ENCODE measurements around the gene PCBP3. TPM values are rescaled to one million over a fixed set of nuclear protein-coding genes. Genes with fewer than 3 reads are reported as not detected.

Gene PCBP3
- total RNA-seq, 1 donor from 2014 or later, result 3.8 TPM

GRCh38 chr21:45930792-45931191 lies 287.3 kb downstream of the PCBP3 start:
- H3K36me3 ChIP-seq, result no peaks in the 10 kb centered on the region
- intact Hi-C loops (cut with DNase I), result no loop called here
- ATAC-seq, result no peak
- no peaks in the 10 kb centered on the region for H3K27me3 ChIP-seq
- H3K4me1 ChIP-seq, result no peaks in the 10 kb centered on the region
- H3K9me3 ChIP-seq, result no peaks in the 10 kb centered on the region
- DNase-seq, result no peak
- TF ChIP-seq, protein P1, sequence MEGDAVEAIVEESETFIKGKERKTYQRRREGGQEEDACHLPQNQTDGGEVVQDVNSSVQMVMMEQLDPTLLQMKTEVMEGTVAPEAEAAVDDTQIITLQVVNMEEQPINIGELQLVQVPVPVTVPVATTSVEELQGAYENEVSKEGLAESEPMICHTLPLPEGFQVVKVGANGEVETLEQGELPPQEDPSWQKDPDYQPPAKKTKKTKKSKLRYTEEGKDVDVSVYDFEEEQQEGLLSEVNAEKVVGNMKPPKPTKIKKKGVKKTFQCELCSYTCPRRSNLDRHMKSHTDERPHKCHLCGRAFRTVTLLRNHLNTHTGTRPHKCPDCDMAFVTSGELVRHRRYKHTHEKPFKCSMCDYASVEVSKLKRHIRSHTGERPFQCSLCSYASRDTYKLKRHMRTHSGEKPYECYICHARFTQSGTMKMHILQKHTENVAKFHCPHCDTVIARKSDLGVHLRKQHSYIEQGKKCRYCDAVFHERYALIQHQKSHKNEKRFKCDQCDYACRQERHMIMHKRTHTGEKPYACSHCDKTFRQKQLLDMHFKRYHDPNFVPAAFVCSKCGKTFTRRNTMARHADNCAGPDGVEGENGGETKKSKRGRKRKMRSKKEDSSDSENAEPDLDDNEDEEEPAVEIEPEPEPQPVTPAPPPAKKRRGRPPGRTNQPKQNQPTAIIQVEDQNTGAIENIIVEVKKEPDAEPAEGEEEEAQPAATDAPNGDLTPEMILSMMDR (IDR thresholded peaks at IDR 0.05), result no peak
- H3K4me3 ChIP-seq, result no peak overlapping the region
- H3K27ac ChIP-seq, result no peak overlapping the region

DNA sequence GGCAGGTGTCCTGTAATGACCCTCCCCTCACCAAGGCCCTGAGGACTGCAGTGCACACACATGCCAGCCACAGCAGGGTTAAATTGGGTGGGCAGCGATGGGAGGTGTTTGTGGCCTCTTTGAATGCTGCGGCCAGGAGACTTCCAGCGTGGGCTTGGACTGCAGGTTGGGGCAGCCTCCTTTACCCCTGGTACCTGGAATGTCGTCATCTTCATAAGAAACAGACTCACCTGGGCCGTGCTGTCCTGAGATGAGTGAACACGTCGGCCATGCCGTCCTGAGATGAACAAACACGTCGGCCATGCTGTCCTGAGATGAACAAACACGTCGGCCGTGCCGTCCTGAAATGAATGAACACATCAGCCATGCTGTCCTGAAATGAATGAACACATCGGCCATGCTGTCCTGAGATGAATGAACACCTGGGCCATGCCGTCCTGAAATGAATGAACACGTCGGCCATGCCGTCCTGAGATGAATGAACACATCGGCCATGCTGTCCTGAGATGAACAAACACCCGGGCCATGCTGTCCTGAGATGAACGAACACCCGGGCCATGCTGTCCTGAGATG lies 288.0 kb downstream of the PCBP3 start:
- ATAC-seq (no peak), DNase-seq (no peak)
- no peaks in the 10 kb centered on the region for H3K27me3 ChIP-seq
- H3K4me3 ChIP-seq, result no peak overlapping the region
- H3K9me3 ChIP-seq, result no peaks in the 10 kb centered on the region
- TF ChIP-seq, protein P1 (IDR thresholded peaks at IDR 0.05), result no peak
- intact Hi-C loops (cut with DNase I), result no loop called here
- no peaks in the 10 kb centered on the region for H3K36me3 ChIP-seq
- H3K27ac ChIP-seq, result no peak overlapping the region
- H3K4me1 ChIP-seq, result no peaks in the 10 kb centered on the region

- Histone ChIP-seq H3K9me3 (no peaks in the 10 kb centered on the region), H3K27me3 (no peaks in the 10 kb centered on the region), H3K4me3 (no peak overlapping the region), H3K27ac (no peak overlapping the region), H3K36me3 (no peaks in the 10 kb centered on the region), H3K4me1 (no peaks in the 10 kb centered on the region)
- intact Hi-C loops (cut with DNase I), result no loop called here
- TF ChIP-seq, protein P1 (IDR thresholded peaks at IDR 0.05), result no peak
- no peak for ATAC-seq
- DNase-seq, result no peak
Observed at GRCh38 chr21:45932922-45933502, 289.5 kb downstream of the PCBP3 start.

DNA sequence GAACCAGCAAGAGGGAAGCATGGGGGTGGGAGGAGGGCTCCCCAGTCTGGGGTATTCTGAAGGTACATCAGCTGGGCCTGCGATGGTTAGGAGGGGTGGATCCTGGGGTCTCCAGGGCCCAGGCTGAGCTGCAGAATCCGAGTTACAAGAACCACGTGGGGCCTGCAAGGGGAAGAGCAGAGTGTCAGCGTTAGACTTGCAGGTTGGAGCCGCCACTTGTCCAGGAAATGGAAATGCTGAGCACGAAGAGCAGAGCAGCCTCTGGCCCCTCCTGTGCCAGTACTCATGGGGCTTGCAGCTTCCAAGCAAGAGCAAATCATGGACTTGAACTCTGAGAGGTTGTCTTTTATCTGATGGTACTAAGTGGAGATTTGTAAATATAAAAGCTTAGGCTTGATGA lies 290.6 kb downstream of the PCBP3 start:
- no peak for ATAC-seq
- DNase-seq, result no peak
- no peak overlapping the region for H3K4me3 ChIP-seq

GRCh38 chr21:45934554-45934953 lies 291.0 kb downstream of the PCBP3 start:
- DNase-seq, result no peak
- H3K27ac ChIP-seq, result no peak overlapping the region
- no peak overlapping the region for H3K4me3 ChIP-seq
- H3K4me1 ChIP-seq, result no peaks in the 10 kb centered on the region
- ATAC-seq, result no peak
- intact Hi-C loops (cut with DNase I), result no loop called here
- no peaks in the 10 kb centered on the region for H3K27me3 ChIP-seq
- no peaks in the 10 kb centered on the region for H3K9me3 ChIP-seq
- no peaks in the 10 kb centered on the region for H3K36me3 ChIP-seq
- TF ChIP-seq, protein P1 (IDR thresholded peaks at IDR 0.05), result no peak

More for the DNA sequence above, 290.6 kb downstream of the PCBP3 start:
- Histone ChIP-seq H3K36me3 (no peaks in the 10 kb centered on the region), H3K27ac (no peak overlapping the region), H3K4me1 (no peaks in the 10 kb centered on the region), H3K9me3 (no peaks in the 10 kb centered on the region), H3K27me3 (no peaks in the 10 kb centered on the region)
- TF ChIP-seq, protein P1 (IDR thresholded peaks at IDR 0.05), result no peak
- intact Hi-C loops (cut with DNase I), result no loop called here
